Neuronal stem cell (in vitro differentiated cells): ENCODE data around the gene ARHGDIB.

Experiments used
- DNase-seq: peaks from one replicate; pipeline ENCODE4 v3.0.0-alpha.2; 2013; ENCODE audit warnings: low spot score
- H2AFZ ChIP-seq: one replicate; pipeline ENCODE4 v1.6.1; 2013; ENCODE audit warnings: mild to moderate bottlenecking, low read length, inconsistent platforms
- H2AK5ac ChIP-seq: 2 replicates; pipeline ENCODE4 v1.6.1; 2013; ENCODE audit warnings: low read depth, mild to moderate bottlenecking, inconsistent platforms, low read length, moderate library complexity, mixed read lengths
- H2BK120ac ChIP-seq: 2 replicates; pipeline ENCODE4 v1.6.1; 2013; ENCODE audit warnings: low read depth, mild to moderate bottlenecking, inconsistent platforms, low read length, moderate library complexity, mixed read lengths
- H2BK12ac ChIP-seq: one replicate; pipeline ENCODE4 v1.6.1; 2013; ENCODE audit warnings: low read length, inconsistent platforms
- H2BK15ac ChIP-seq: 2 replicates; pipeline ENCODE4 v1.6.1; 2013; ENCODE audit warnings: mild to moderate bottlenecking, low read length, inconsistent platforms, mixed read lengths
- H2BK5ac ChIP-seq: one replicate; pipeline ENCODE4 v1.6.1; 2013; ENCODE audit warnings: inconsistent platforms, mild to moderate bottlenecking, low read length, moderate library complexity
- H3K14ac ChIP-seq: one replicate; pipeline ENCODE4 v1.6.1; 2013; ENCODE audit warnings: low read length, inconsistent platforms
- H3K18ac ChIP-seq: 2 replicates; pipeline ENCODE4 v1.6.1; 2013; ENCODE audit warnings: low read length, inconsistent platforms
- H3K23ac ChIP-seq: 2 replicates; pipeline ENCODE4 v1.6.1; 2013; ENCODE audit warnings: low read depth, mild to moderate bottlenecking, mixed read lengths, low read length, inconsistent platforms; ENCODE audit not compliant: poor library complexity
- H3K27ac ChIP-seq: replicated peaks from 3 replicates; pipeline ENCODE4 v1.5.1; 2013; ENCODE audit warnings: low read length, inconsistent platforms
- H3K27me3 ChIP-seq, 3 experiments: 2 replicates each; pipeline ENCODE4 v1.6.1; 2013; ENCODE audit warnings: low read length in 3 of 3, mild to moderate bottlenecking in 2 of 3, inconsistent platforms in 1 of 3, low read depth in 1 of 3, mixed read lengths in 1 of 3, moderate library complexity in 1 of 3; ENCODE audit not compliant: control insufficient read depth in 3 of 3, insufficient read depth in 3 of 3
- H3K36me3 ChIP-seq, 2 donors: replicated peaks in 1 of 2; 2 replicates each; pipeline ENCODE4 v1.6.1; 2013; ENCODE audit warnings: low read length in 2 of 2; ENCODE audit not compliant: control insufficient read depth in 2 of 2, insufficient read depth in 2 of 2
- H3K4ac ChIP-seq: 2 replicates; pipeline ENCODE4 v1.6.1; 2013; ENCODE audit warnings: inconsistent platforms, mild to moderate bottlenecking, low read length, moderate library complexity
- H3K4me1 ChIP-seq, 2 donors: 1 replicate in 1 of 2; 2 replicates in 1 of 2; pipeline ENCODE4 v1.6.1; 2013; ENCODE audit warnings: low read length in 2 of 2, low read depth in 1 of 2; ENCODE audit not compliant: control insufficient read depth in 2 of 2, insufficient read depth in 1 of 2
- H3K4me2 ChIP-seq: one replicate; pipeline ENCODE4 v1.6.1; 2013; ENCODE audit warnings: mild to moderate bottlenecking, low read length, inconsistent platforms; ENCODE audit not compliant: insufficient read depth, poor library complexity, severe bottlenecking
- H3K4me3 ChIP-seq, 2 donors: 2 replicates each; pipeline ENCODE4 v1.5.1; 2013; ENCODE audit warnings: low read length in 2 of 2, mild to moderate bottlenecking in 2 of 2, inconsistent platforms in 1 of 2, moderate library complexity in 1 of 2
- H3K79me1 ChIP-seq: one replicate; pipeline ENCODE4 v1.6.1; 2013; ENCODE audit warnings: low read depth, mild to moderate bottlenecking, inconsistent platforms, low read length, moderate library complexity
- H3K9ac ChIP-seq: one replicate; pipeline ENCODE4 v1.6.1; 2013; ENCODE audit warnings: mild to moderate bottlenecking, low read depth, low read length, inconsistent platforms; ENCODE audit not compliant: poor library complexity
- H3K9me3 ChIP-seq, 2 donors: replicated peaks in 1 of 2; 2 replicates each; pipeline versions ENCODE3 to v1.6.1; 2013; ENCODE audit warnings: low read length in 2 of 2, mild to moderate bottlenecking in 2 of 2, inconsistent platforms in 1 of 2, low read depth in 1 of 2, mixed read lengths in 1 of 2, moderate library complexity in 1 of 2; ENCODE audit not compliant: control insufficient read depth in 2 of 2, insufficient read depth in 1 of 2
- H4K8ac ChIP-seq: one replicate; pipeline ENCODE4 v1.6.1; 2013; ENCODE audit warnings: low read depth, mild to moderate bottlenecking, inconsistent platforms, low read length, moderate library complexity
- H4K91ac ChIP-seq: one replicate; pipeline ENCODE4 v1.6.1; 2013; ENCODE audit warnings: low read length, low read depth, mild to moderate bottlenecking, inconsistent platforms; ENCODE audit not compliant: poor library complexity
- WGBS, 2 donors: extraction: QIAGEN DNeasy Blood & Tissue Kit; methylation state at CpG; one replicate each; pipeline ENCODE4 v1.1.7; 2013; ENCODE audit warnings: missing lambda C conversion rate in 2 of 2, mixed read lengths in 1 of 2; ENCODE audit not compliant: insufficient read length in 2 of 2, insufficient replicate concordance in 1 of 2; ENCODE audit errors: extremely low coverage in 2 of 2; 5-methylcytosine and 5-hydroxymethylcytosine counted together

ARHGDIB gene

GRCh38 chr12:14907953-14908352 is 53.4 kb downstream of the ARHGDIB start:
- WGBS, 2 donors: no CpG with 5 or more reads among the region's 1 CpG

GRCh38 chr12:14906114-14906513 is 55.3 kb downstream of the ARHGDIB start:
- no peaks in the 10 kb centered on the region for H3K36me3 ChIP-seq
- H3K27me3 ChIP-seq: no peaks in the 10 kb centered on the region
- no peaks in the 10 kb centered on the region for H3K79me1 ChIP-seq
- no peak overlapping the region for H3K9ac ChIP-seq
- H3K9me3 ChIP-seq: no peaks in the 10 kb centered on the region
- no CpG with 5 or more reads among the region's 5 CpGs for WGBS, 2 donors
- no peak overlapping the region for H4K8ac ChIP-seq
- H3K18ac ChIP-seq: no peak overlapping the region
- no peak overlapping the region for H2BK15ac ChIP-seq
- no peak overlapping the region for H2BK12ac ChIP-seq
- H3K4ac ChIP-seq: no peak overlapping the region
- H3K27ac ChIP-seq: no peak overlapping the region
- no peaks in the 10 kb centered on the region for H3K4me1 ChIP-seq
- no peak overlapping the region for H3K23ac ChIP-seq
- no peak overlapping the region for H3K14ac ChIP-seq
- H2BK120ac ChIP-seq: no peak overlapping the region
- no peak overlapping the region for H4K91ac ChIP-seq
- H3K4me2 ChIP-seq: no peak overlapping the region
- no peak overlapping the region for H3K4me3 ChIP-seq
- DNase-seq: no peak
- H2AFZ ChIP-seq: no peak overlapping the region
- no peak overlapping the region for H2BK5ac ChIP-seq
- no peak overlapping the region for H2AK5ac ChIP-seq

More at GRCh38 chr12:14907953-14908352, 53.4 kb downstream of the ARHGDIB start:
- no peaks in the 10 kb centered on the region for H3K27me3 ChIP-seq
- H3K4me2 ChIP-seq: no peak overlapping the region
- H3K27ac ChIP-seq: no peak overlapping the region
- no peak overlapping the region for H3K9ac ChIP-seq
- no peak for DNase-seq
- H2AFZ ChIP-seq: no peak overlapping the region
- H3K4me1 ChIP-seq: no peaks in the 10 kb centered on the region
- H4K91ac ChIP-seq: no peak overlapping the region
- no peak overlapping the region for H3K4ac ChIP-seq
- no peak overlapping the region for H2BK5ac ChIP-seq
- no peaks in the 10 kb centered on the region for H3K36me3 ChIP-seq
- no peak overlapping the region for H2BK12ac ChIP-seq
- H3K9me3 ChIP-seq: no peaks in the 10 kb centered on the region
- H3K23ac ChIP-seq: no peak overlapping the region
- H2BK120ac ChIP-seq: no peak overlapping the region
- no peak overlapping the region for H2BK15ac ChIP-seq
- no peak overlapping the region for H4K8ac ChIP-seq
- H3K18ac ChIP-seq: no peak overlapping the region
- no peak overlapping the region for H2AK5ac ChIP-seq
- H3K14ac ChIP-seq: no peak overlapping the region
- H3K79me1 ChIP-seq: no peaks in the 10 kb centered on the region
- H3K4me3 ChIP-seq: no peak overlapping the region

- H3K9me3 ChIP-seq: no peaks in the 10 kb centered on the region
Observed at GRCh38 chr12:14905269-14906004, 56.0 kb downstream of the ARHGDIB start.

GRCh38 chr12:14904854-14905253 is 56.5 kb downstream of the ARHGDIB start:
- no peak overlapping the region for H3K27ac ChIP-seq
- H4K8ac ChIP-seq: no peak overlapping the region
- DNase-seq: no peak
- no peaks in the 10 kb centered on the region for H3K9me3 ChIP-seq
- H2BK5ac ChIP-seq: no peak overlapping the region
- no peak overlapping the region for H2AK5ac ChIP-seq
- H3K14ac ChIP-seq: no peak overlapping the region
- no peak overlapping the region for H2BK15ac ChIP-seq
- WGBS, 2 donors: no CpG with 5 or more reads among the region's 8 CpGs
- no peak overlapping the region for H3K4ac ChIP-seq
- H3K79me1 ChIP-seq: no peaks in the 10 kb centered on the region
- H3K27me3 ChIP-seq: no peaks in the 10 kb centered on the region
- no peak overlapping the region for H3K4me3 ChIP-seq
- no peak overlapping the region for H2BK120ac ChIP-seq
- no peak overlapping the region for H4K91ac ChIP-seq
- H2AFZ ChIP-seq: no peak overlapping the region
- H3K9ac ChIP-seq: no peak overlapping the region
- no peak overlapping the region for H3K4me2 ChIP-seq
- no peaks in the 10 kb centered on the region for H3K4me1 ChIP-seq
- no peak overlapping the region for H3K23ac ChIP-seq
- no peaks in the 10 kb centered on the region for H3K36me3 ChIP-seq
- no peak overlapping the region for H3K18ac ChIP-seq
- H2BK12ac ChIP-seq: no peak overlapping the region

More at GRCh38 chr12:14905269-14906004, 56.0 kb downstream of the ARHGDIB start:
- Histone ChIP-seq H3K27ac (no peak overlapping the region), H2BK12ac (no peak overlapping the region), H4K91ac (no peak overlapping the region), H3K27me3 (no peaks in the 10 kb centered on the region), H3K9ac (no peak overlapping the region), H3K36me3 (no peaks in the 10 kb centered on the region), H2AFZ (no peak overlapping the region), H2BK15ac (no peak overlapping the region), H3K23ac (no peak overlapping the region), H3K18ac (no peak overlapping the region), H3K79me1 (no peaks in the 10 kb centered on the region), H3K4me2 (no peak overlapping the region), H2AK5ac (no peak overlapping the region), H4K8ac (no peak overlapping the region), H3K4ac (no peak overlapping the region), H3K4me1 (no peaks in the 10 kb centered on the region), H2BK120ac (no peak overlapping the region), H3K14ac (no peak overlapping the region), H3K4me3 (no peak overlapping the region), H2BK5ac (no peak overlapping the region)
- no CpG with 5 or more reads among the region's 5 CpGs for WGBS, 2 donors
- no peak for DNase-seq
